K562 (cell line): Measurements from ENCODE around the gene TNK2.

Experiments
- HMG20B ChIP-seq: fragments of 250-450 bp; sonication (Bioruptor Pico); IDR thresholded peaks from 2 replicates; pipeline ENCODE4 v1.5.0; 2021; ENCODE audit warnings: mild to moderate bottlenecking
- JUNB ChIP-seq: fragments of 450-650 bp; formaldehyde crosslinking; conservative IDR thresholded peaks from 2 replicates; pipeline ENCODE4 v1.4.0; 2020; ENCODE audit warnings: mild to moderate bottlenecking
- KAT2B ChIP-seq: IDR thresholded peaks from one replicate; pipeline ENCODE4 v1.6.1; 2012; ENCODE audit warnings: low read depth, mild to moderate bottlenecking, control low read depth, inconsistent platforms, low read length, moderate library complexity
- NFE2L1 ChIP-seq: fragments of 450-650 bp; IDR thresholded peaks from 2 replicates; pipeline ENCODE4 v1.6.1; 2016; ENCODE audit warnings: missing genetic modification characterization, low read depth, mild to moderate bottlenecking, missing compliant biosample characterization, moderate library complexity, borderline replicate concordance
- PCBP1 ChIP-seq: fragments of 200-400 bp; formaldehyde crosslinking; IDR thresholded peaks from 2 replicates; pipeline ENCODE4 v1.6.1; 2018; ENCODE audit warnings: mild to moderate bottlenecking, low read depth, low read length; ENCODE audit not compliant: poor library complexity, severe bottlenecking
- SMARCB1 ChIP-seq: IDR thresholded peaks from 2 replicates; pipeline ENCODE4 v1.6.1; 2011; ENCODE audit warnings: improper control_type of control experiment, low read depth; ENCODE audit not compliant: insufficient read length
- SP2 ChIP-seq: IDR thresholded peaks from 2 replicates; pipeline ENCODE4 v1.6.1; 2011; ENCODE audit warnings: mild to moderate bottlenecking, low read depth, low read length, moderate library complexity; ENCODE audit not compliant: poor library complexity, severe bottlenecking; ENCODE audit errors: extremely low read depth
- ZNF217 ChIP-seq: sonication (generic); formaldehyde crosslinking; IDR thresholded peaks from 2 replicates; pipeline ENCODE4 v1.8.0; 2022; ENCODE audit warnings: mild to moderate bottlenecking, missing genetic modification reagents
- ZNF77 ChIP-seq: fragments of 250-450 bp; sonication (Bioruptor Pico); IDR thresholded peaks from 2 replicates; pipeline ENCODE4 v1.5.0; 2020
- TF ChIP-seq, protein P1 (sequence below), 3 experiments: IDR thresholded peaks in 2 of 3; conservative IDR thresholded peaks in 1 of 3; 2 replicates each; pipeline ENCODE4 v1.5.1; 2011 to 2012; ENCODE audit warnings: low read length in 3 of 3, mild to moderate bottlenecking in 3 of 3, control low read depth in 2 of 3, improper control_type of control experiment in 1 of 3, inconsistent platforms in 1 of 3, low read depth in 1 of 3, mixed read lengths in 1 of 3, moderate library complexity in 1 of 3; ENCODE audit not compliant: insufficient read depth in 2 of 3
- TF ChIP-seq, protein P2 (sequence below): sonication (generic); formaldehyde crosslinking; IDR thresholded peaks from 2 replicates; pipeline ENCODE4 v1.8.1; 2023; ENCODE audit warnings: mild to moderate bottlenecking, missing genetic modification reagents, moderate library complexity
- TF ChIP-seq, protein P3 (sequence below): IDR thresholded peaks from 2 replicates; pipeline ENCODE4 v1.6.1; 2012; ENCODE audit warnings: low read depth, low read length, improper control_type of control experiment, borderline replicate concordance
- TF ChIP-seq, protein P4 (sequence below), 2 experiments: fragments of 450-650 bp; formaldehyde crosslinking in 1 of 2; IDR thresholded peaks; 2 replicates each; pipeline versions ENCODE4 v1.4.0 to v1.6.1; 2014 to 2020; ENCODE audit warnings: mild to moderate bottlenecking in 2 of 2, borderline replicate concordance in 1 of 2, low read depth in 1 of 2

DNA sequence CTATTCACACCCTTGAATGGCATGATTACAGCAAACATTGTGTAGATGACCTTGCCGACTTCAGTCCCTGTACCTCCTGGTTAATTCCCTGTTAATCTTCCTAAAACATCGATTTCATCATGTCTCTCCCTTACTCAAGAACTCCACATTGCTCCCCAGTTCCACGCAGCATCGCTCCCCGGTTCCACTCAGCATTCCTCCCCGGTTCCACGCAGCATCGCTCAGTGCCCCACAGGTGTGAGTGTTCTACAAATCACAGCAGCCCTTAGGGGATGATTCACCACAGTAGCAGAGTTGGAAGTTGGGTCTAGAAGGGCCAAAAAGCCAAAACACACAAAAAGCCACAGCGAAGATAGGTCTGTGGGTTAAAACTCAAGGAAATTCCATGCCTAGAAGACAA, 8.6 kb upstream of the TNK2 start:
- TF ChIP-seq ZNF77, result no peak
- no peak for TF ChIP-seq JUNB (CRISPR knock-in tag)
- TF ChIP-seq HMG20B (CRISPR knock-in tag), result no peak
- TF ChIP-seq, protein P1, sequence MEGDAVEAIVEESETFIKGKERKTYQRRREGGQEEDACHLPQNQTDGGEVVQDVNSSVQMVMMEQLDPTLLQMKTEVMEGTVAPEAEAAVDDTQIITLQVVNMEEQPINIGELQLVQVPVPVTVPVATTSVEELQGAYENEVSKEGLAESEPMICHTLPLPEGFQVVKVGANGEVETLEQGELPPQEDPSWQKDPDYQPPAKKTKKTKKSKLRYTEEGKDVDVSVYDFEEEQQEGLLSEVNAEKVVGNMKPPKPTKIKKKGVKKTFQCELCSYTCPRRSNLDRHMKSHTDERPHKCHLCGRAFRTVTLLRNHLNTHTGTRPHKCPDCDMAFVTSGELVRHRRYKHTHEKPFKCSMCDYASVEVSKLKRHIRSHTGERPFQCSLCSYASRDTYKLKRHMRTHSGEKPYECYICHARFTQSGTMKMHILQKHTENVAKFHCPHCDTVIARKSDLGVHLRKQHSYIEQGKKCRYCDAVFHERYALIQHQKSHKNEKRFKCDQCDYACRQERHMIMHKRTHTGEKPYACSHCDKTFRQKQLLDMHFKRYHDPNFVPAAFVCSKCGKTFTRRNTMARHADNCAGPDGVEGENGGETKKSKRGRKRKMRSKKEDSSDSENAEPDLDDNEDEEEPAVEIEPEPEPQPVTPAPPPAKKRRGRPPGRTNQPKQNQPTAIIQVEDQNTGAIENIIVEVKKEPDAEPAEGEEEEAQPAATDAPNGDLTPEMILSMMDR (IDR thresholded peaks at IDR 0.05 in 2 of 3, conservative IDR thresholded peaks at IDR 0.05 in 1 of 3; ENCODE audit: insufficient read depth in 2 of 3, low read depth in 1 of 3, low read length in 3 of 3), result no peak
- TF ChIP-seq SP2, result no peak
- no peak for TF ChIP-seq PCBP1
- TF ChIP-seq, protein P2, sequence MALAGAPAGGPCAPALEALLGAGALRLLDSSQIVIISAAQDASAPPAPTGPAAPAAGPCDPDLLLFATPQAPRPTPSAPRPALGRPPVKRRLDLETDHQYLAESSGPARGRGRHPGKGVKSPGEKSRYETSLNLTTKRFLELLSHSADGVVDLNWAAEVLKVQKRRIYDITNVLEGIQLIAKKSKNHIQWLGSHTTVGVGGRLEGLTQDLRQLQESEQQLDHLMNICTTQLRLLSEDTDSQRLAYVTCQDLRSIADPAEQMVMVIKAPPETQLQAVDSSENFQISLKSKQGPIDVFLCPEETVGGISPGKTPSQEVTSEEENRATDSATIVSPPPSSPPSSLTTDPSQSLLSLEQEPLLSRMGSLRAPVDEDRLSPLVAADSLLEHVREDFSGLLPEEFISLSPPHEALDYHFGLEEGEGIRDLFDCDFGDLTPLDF (CRISPR knock-in tag), result no peak
- TF ChIP-seq, protein P3, sequence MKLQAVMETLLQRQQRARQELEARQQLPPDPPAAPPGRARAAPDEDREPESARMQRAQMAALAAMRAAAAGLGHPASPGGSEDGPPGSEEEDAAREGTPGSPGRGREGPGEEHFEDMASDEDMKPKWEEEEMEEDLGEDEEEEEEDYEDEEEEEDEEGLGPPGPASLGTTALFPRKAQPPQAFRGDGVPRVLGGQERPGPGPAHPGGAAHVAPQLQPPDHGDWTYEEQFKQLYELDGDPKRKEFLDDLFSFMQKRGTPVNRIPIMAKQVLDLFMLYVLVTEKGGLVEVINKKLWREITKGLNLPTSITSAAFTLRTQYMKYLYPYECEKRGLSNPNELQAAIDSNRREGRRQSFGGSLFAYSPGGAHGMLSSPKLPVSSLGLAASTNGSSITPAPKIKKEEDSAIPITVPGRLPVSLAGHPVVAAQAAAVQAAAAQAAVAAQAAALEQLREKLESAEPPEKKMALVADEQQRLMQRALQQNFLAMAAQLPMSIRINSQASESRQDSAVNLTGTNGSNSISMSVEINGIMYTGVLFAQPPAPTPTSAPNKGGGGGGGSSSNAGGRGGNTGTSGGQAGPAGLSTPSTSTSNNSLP, result no peak
- TF ChIP-seq, protein P4, sequence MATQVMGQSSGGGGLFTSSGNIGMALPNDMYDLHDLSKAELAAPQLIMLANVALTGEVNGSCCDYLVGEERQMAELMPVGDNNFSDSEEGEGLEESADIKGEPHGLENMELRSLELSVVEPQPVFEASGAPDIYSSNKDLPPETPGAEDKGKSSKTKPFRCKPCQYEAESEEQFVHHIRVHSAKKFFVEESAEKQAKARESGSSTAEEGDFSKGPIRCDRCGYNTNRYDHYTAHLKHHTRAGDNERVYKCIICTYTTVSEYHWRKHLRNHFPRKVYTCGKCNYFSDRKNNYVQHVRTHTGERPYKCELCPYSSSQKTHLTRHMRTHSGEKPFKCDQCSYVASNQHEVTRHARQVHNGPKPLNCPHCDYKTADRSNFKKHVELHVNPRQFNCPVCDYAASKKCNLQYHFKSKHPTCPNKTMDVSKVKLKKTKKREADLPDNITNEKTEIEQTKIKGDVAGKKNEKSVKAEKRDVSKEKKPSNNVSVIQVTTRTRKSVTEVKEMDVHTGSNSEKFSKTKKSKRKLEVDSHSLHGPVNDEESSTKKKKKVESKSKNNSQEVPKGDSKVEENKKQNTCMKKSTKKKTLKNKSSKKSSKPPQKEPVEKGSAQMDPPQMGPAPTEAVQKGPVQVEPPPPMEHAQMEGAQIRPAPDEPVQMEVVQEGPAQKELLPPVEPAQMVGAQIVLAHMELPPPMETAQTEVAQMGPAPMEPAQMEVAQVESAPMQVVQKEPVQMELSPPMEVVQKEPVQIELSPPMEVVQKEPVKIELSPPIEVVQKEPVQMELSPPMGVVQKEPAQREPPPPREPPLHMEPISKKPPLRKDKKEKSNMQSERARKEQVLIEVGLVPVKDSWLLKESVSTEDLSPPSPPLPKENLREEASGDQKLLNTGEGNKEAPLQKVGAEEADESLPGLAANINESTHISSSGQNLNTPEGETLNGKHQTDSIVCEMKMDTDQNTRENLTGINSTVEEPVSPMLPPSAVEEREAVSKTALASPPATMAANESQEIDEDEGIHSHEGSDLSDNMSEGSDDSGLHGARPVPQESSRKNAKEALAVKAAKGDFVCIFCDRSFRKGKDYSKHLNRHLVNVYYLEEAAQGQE (IDR thresholded peaks at IDR 0.05; ENCODE audit: borderline replicate concordance), result no peak
- TF ChIP-seq, protein P4 (CRISPR knock-in tag; IDR thresholded peaks at IDR 0.05; ENCODE audit: low read depth), result no peak
- no peak for TF ChIP-seq NFE2L1
- TF ChIP-seq SMARCB1, result no peak
- no peak for TF ChIP-seq ZNF217 (CRISPR knock-in tag)
- no peak for TF ChIP-seq KAT2B
